Nephron (organoid): ENCODE results near the gene SRSF3.

ENCODE experiments used
- H3K27ac Mint-ChIP-seq, 3 experiments: 2 replicates each; pipeline ENCODE4 v1.8.0; 2020; ENCODE audit warnings: mixed read lengths in 3 of 3, mild to moderate bottlenecking in 2 of 3, moderate library complexity in 1 of 3
- H3K27me3 Mint-ChIP-seq: 2 replicates; pipeline ENCODE4 v1.8.0; 2021; ENCODE audit warnings: low read depth, mild to moderate bottlenecking, moderate library complexity, mixed read lengths
- H3K36me3 Mint-ChIP-seq: 2 replicates; pipeline ENCODE4 v1.8.0; 2020; ENCODE audit warnings: low read depth, mixed read lengths
- H3K4me1 Mint-ChIP-seq: 2 replicates; pipeline ENCODE4 v1.8.0; 2020; ENCODE audit warnings: mixed read lengths
- H3K4me3 Mint-ChIP-seq, 3 experiments: 2 replicates each; pipeline ENCODE4 v1.8.0; 2020; ENCODE audit warnings: mild to moderate bottlenecking in 3 of 3, mixed read lengths in 3 of 3, moderate library complexity in 2 of 3
- H3K9me3 Mint-ChIP-seq: 2 replicates; pipeline ENCODE4 v1.8.0; 2020; ENCODE audit warnings: mixed read lengths
- TF ChIP-seq, protein P1 (sequence below), 3 experiments: fragments of 200-600 bp; sonication (generic); IDR thresholded peaks; one replicate each; pipeline ENCODE4 v1.5.0; 2021; ENCODE audit warnings: antibody characterized with exemption in 3 of 3; ENCODE audit not compliant: unreplicated experiment in 3 of 3

The SRSF3 gene

DNA sequence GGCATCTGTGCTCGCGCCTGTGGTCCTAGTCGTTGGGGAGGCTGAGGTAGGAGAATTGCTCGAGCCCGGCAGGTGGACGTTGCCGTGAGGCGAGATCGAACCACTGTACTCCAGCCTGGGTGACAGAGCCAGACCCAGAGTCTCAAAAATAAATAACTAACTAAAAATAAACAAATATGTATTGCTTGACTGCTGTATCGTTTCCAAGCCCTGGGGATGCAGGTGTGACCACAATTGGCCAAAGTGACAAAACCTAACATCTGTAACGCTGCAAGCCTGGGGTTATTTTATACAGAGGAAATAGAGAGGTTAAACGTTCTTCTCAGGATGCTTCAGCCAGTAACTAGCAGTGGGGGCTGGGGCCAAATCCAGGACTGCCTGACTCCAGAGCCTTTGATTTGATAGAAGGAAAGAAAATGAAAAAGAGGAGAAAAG lies 1.9 kb upstream of the SRSF3 start:
- TF ChIP-seq, protein P1, sequence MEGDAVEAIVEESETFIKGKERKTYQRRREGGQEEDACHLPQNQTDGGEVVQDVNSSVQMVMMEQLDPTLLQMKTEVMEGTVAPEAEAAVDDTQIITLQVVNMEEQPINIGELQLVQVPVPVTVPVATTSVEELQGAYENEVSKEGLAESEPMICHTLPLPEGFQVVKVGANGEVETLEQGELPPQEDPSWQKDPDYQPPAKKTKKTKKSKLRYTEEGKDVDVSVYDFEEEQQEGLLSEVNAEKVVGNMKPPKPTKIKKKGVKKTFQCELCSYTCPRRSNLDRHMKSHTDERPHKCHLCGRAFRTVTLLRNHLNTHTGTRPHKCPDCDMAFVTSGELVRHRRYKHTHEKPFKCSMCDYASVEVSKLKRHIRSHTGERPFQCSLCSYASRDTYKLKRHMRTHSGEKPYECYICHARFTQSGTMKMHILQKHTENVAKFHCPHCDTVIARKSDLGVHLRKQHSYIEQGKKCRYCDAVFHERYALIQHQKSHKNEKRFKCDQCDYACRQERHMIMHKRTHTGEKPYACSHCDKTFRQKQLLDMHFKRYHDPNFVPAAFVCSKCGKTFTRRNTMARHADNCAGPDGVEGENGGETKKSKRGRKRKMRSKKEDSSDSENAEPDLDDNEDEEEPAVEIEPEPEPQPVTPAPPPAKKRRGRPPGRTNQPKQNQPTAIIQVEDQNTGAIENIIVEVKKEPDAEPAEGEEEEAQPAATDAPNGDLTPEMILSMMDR (IDR thresholded peaks at IDR 0.05; ENCODE audit: unreplicated experiment in 3 of 3): no peak
- Mint-ChIP-seq H3K27me3 (no peaks in the 10 kb centered on the region), H3K27ac (peak overlapping the region; percentile 78 to 88 (median 83)), H3K4me1 (peaks cover 11% of the 10 kb centered on the region), H3K36me3 (peaks cover 29% of the 10 kb centered on the region), H3K9me3 (peaks cover 2% of the 10 kb centered on the region), H3K4me3 (peak overlapping the region; percentile 73 to 85 (median 74))

DNA sequence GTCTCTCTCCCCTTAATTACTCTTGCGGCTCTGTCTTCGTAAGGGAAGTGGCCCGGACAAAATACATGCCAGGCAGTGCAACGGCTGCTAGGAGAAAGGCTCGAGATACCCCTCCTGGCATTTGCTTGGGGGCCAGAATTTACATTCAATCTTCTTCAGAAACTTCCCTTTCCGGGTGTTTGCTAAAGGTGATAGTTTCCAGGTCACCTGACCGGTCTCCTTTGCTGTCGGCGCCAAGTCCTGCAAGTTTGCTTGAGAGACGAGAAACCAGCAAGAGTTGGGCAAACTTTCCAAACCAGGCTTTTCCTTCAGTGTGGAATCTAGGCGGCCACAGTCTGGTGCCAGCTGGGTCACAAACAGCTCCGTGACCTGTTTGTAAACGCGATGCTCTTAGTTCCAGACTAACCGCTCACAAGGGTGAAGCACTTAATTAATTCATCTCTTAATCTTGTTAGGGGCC lies 563 bp upstream of the SRSF3 start:
- Mint-ChIP-seq H3K4me3 (peak overlapping the region; percentile 95 to 98 (median 95)), H3K27me3 (no peaks in the 10 kb centered on the region), H3K36me3 (peaks cover 43% of the 10 kb centered on the region), H3K27ac (peak overlapping the region; percentile 99 to 100 (median 99)), H3K4me1 (peaks cover 21% of the 10 kb centered on the region), H3K9me3 (peaks cover 2% of the 10 kb centered on the region)
- TF ChIP-seq, protein P1 (IDR thresholded peaks at IDR 0.05; ENCODE audit: unreplicated experiment in 3 of 3): no peak

DNA sequence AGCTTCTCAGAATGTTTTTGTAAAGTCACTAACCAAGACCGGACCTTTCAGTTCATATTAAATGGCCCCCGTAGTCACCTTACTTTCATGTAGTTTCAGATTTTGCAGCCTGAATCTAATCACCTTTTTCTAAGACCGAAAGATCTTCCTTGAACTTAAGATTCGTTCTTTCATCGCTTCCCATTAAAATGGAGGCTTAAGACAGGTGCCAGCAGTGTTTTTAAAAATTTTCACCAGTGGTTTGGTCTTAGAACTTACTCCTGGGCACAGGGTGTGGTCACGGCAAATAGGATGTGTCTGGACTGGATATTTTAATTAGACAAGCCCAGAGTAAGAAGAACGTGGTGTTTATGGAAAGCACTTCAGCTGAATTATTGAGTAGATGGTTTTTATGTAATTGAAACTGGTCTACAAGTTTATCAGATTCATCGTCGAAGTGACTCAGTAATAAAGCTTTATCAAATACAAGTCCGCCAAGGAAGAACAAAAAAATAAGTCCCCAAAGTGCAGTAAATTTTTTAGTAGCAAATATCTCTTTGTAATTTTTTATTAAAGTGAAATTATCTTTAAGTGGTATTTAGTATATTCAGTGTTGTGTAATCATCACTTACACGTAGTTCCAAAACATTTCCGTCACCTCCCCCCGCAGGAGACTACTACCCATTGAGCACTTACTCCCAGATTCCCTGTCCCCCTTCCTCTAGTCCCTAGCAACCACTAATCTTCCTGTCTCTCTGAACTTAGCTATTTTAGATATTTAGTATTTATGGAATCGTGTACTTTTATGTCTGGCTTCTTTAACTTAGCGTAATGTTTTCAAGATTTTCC lies 868 bp downstream of the SRSF3 start:
- peak overlapping the region; percentile 95 to 98 (median 95) for H3K4me3 Mint-ChIP-seq
- no peaks in the 10 kb centered on the region for H3K27me3 Mint-ChIP-seq
- H3K4me1 Mint-ChIP-seq: peaks cover 35% of the 10 kb centered on the region
- TF ChIP-seq, protein P1 (IDR thresholded peaks at IDR 0.05; ENCODE audit: unreplicated experiment in 3 of 3): no peak
- H3K27ac Mint-ChIP-seq: peak overlapping the region; percentile 99 to 100 (median 99)
- H3K9me3 Mint-ChIP-seq: peaks cover 2% of the 10 kb centered on the region
- H3K36me3 Mint-ChIP-seq: peaks cover 57% of the 10 kb centered on the region

DNA sequence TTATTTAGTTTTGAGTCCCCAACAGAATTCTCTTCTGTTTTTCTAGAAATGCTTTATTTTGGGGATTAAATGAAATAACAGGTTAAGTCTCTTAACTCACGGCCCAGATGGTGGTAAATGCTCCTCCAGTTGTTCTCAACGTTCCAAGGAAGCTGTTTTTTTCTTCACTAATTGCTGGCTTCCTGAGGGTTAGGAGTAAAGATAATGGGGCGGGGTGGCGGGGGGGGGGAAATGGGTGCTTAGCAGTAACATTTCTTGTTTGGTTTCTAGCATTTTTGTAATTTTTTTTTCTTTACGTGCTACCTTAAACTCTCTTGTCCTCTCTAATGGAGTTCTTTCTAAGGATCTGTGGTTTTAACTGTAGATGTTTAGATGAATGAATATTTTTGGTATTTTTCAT lies 2.2 kb downstream of the SRSF3 start:
- Mint-ChIP-seq H3K9me3 (peaks cover 2% of the 10 kb centered on the region), H3K4me1 (peaks cover 45% of the 10 kb centered on the region), H3K27ac (peak overlapping the region; percentile 82 to 99 (median 86)), H3K27me3 (no peaks in the 10 kb centered on the region), H3K4me3 (peak overlapping the region; percentile 95 to 98 (median 95)), H3K36me3 (peaks cover 70% of the 10 kb centered on the region)
- TF ChIP-seq, protein P1 (IDR thresholded peaks at IDR 0.05; ENCODE audit: unreplicated experiment in 3 of 3): no peak

DNA sequence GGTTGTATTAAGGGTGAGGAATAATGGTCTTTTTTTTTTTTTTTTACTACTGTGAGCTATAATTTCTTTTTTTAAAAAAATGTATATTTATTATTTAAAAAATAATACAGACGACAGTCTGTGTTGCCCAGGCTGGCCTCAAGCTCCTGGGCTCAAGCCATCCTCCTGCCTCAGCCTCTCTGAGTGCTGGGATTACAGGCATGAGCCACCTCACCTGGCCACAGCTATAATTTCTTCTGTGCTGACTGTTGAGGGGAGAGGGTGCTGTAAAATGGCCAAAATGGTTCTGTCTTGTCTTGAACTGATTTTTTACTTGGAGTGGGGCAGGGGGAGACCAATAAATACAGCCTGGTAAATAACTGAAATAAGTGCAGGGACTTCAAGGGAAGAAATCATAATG lies 3.6 kb downstream of the SRSF3 start:
- peak overlapping the region; percentile 42 to 85 (median 61) for H3K27ac Mint-ChIP-seq
- peaks cover 2% of the 10 kb centered on the region for H3K9me3 Mint-ChIP-seq
- peaks cover 85% of the 10 kb centered on the region for H3K36me3 Mint-ChIP-seq
- TF ChIP-seq, protein P1 (IDR thresholded peaks at IDR 0.05; ENCODE audit: unreplicated experiment in 3 of 3): no peak
- peaks cover 52% of the 10 kb centered on the region for H3K4me1 Mint-ChIP-seq
- H3K4me3 Mint-ChIP-seq: peak overlapping the region; percentile 95 to 98 (median 95)
- no peaks in the 10 kb centered on the region for H3K27me3 Mint-ChIP-seq
